Measurements from ENCODE around the gene RASL11A. TPM values are rescaled to one million over a fixed set of nuclear protein-coding genes. Genes with fewer than 3 reads are reported as not detected.
"Not testable (repeated sequence)": the region's sequence is repeated elsewhere in the genome, so short reads cannot be mapped to it uniquely, and the experiment has no call there.

The RASL11A gene
- 1.6 and 1.9 TPM in 2 replicates for total RNA-seq (2014; rRNA removed; shearing (Covaris generic))

GRCh38 chr13:27270594-27271520, at the start of gene RASL11A:
Gene RASL11A (plus strand): TSS chr13:27270830. CDS start chr13:27270945, 115 bp downstream.
- Histone ChIP-seq H3K9me3 (replicated peaks) (no peaks in the 10 kb centered on the region), H3K4me1 (replicated peaks) (peaks cover 31% of the 10 kb centered on the region), H3K27ac (no peak within 1 kb of the TSS), H3K4me3 (peak within 1 kb of the TSS; percentile 50), H3K36me3 (no peaks in the 10 kb centered on the region), H3K27me3 (replicated peaks) (peaks cover 3% of the 10 kb centered on the region; the same call in 1 of the 2 replicates)
- peak; percentile 59 to 75 for DNase-seq (ENCODE audit: low read depth in 1 of 2, low spot score in 2 of 2)

DNA sequence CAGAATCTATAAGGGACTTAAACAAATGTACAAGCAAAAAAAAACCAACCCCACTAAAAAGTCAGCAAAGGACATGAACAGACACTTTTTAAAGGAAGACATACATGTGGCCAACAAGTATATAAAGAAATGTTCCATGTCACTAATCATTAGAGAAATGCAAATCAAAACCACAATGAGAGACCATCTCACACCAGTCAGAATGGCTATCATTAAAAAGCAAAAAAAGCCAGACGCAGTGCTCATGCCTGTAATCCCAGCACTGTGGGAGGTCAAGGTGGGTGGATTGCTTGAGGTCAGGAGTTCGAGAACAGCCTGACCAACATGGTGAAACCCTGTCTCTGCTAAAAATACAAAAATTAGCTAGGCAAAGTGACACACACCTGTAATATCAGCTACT, 48.5 kb upstream of the RASL11A start:
- H3K27me3 ChIP-seq (replicated peaks); DNase-seq (ENCODE audit: low read depth in 1 of 2, low spot score in 2 of 2); H3K4me1 ChIP-seq (replicated peaks); H3K4me3 ChIP-seq; H3K9me3 ChIP-seq (replicated peaks); H3K27ac ChIP-seq; H3K36me3 ChIP-seq: not testable (repeated sequence)

- Histone ChIP-seq H3K27ac (no peak overlapping the region), H3K9me3 (replicated peaks) (no peaks in the 10 kb centered on the region), H3K36me3 (no peaks in the 10 kb centered on the region), H3K27me3 (replicated peaks) (no peaks in the 10 kb centered on the region), H3K4me3 (no peak overlapping the region), H3K4me1 (replicated peaks) (no peaks in the 10 kb centered on the region)
- DNase-seq (ENCODE audit: low read depth in 1 of 2, low spot score in 2 of 2), result no peak
These were observed 43.6 kb upstream of the RASL11A start for GRCh38 chr13:27226991-27227390.

- Histone ChIP-seq H3K4me3 (no peak overlapping the region), H3K4me1 (replicated peaks) (no peaks in the 10 kb centered on the region), H3K27ac (no peak overlapping the region), H3K9me3 (replicated peaks) (no peaks in the 10 kb centered on the region), H3K36me3 (no peaks in the 10 kb centered on the region), H3K27me3 (replicated peaks) (no peaks in the 10 kb centered on the region)
- no peak for DNase-seq (ENCODE audit: low read depth in 1 of 2, low spot score in 2 of 2)
These were observed 42.5 kb upstream of the RASL11A start for GRCh38 chr13:27228131-27228530.

- Histone ChIP-seq H3K9me3 (replicated peaks) (no peaks in the 10 kb centered on the region), H3K27me3 (replicated peaks) (no peaks in the 10 kb centered on the region), H3K36me3 (no peaks in the 10 kb centered on the region), H3K4me3 (no peak overlapping the region), H3K27ac (no peak overlapping the region), H3K4me1 (replicated peaks) (no peaks in the 10 kb centered on the region)
- no peak for DNase-seq (ENCODE audit: low read depth in 1 of 2, low spot score in 2 of 2)
These were observed 41.0 kb upstream of the RASL11A start for GRCh38 chr13:27229642-27230041.

- H3K4me3 ChIP-seq, result no peak overlapping the region
- no peaks in the 10 kb centered on the region for H3K9me3 ChIP-seq (replicated peaks)
- DNase-seq (ENCODE audit: low read depth in 1 of 2, low spot score in 2 of 2), result no peak
- no peaks in the 10 kb centered on the region for H3K27me3 ChIP-seq (replicated peaks)
- H3K36me3 ChIP-seq, result no peaks in the 10 kb centered on the region
- H3K4me1 ChIP-seq (replicated peaks), result no peaks in the 10 kb centered on the region
- no peak overlapping the region for H3K27ac ChIP-seq
These were observed 36.7 kb upstream of the RASL11A start for GRCh38 chr13:27233964-27234363.

GRCh38 chr13:27236478-27236877, 34.2 kb upstream of the RASL11A start:
- no peaks in the 10 kb centered on the region for H3K36me3 ChIP-seq
- no peaks in the 10 kb centered on the region for H3K9me3 ChIP-seq (replicated peaks)
- DNase-seq (ENCODE audit: low read depth in 1 of 2, low spot score in 2 of 2), result no peak
- no peak overlapping the region for H3K27ac ChIP-seq
- no peak overlapping the region for H3K4me3 ChIP-seq
- no peaks in the 10 kb centered on the region for H3K27me3 ChIP-seq (replicated peaks)
- H3K4me1 ChIP-seq (replicated peaks), result no peaks in the 10 kb centered on the region

DNA sequence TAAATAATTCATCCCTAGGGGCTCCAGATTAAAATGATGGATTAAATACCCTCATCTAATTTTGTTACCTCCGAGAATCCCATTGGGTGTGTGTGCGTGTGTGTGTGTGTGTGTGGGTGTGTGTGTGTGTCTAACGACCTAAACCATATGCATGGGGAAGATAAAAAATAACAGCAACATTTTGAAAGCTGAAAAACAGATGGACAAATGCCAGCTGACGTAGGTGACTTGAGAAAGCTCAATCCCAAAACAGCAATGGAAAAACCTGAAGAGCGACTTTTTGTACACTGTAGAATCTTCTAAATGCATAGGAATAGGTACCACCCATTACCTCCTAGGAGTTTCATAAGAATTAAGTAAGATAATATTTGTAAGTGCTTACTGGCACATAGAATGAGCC, 27.9 kb upstream of the RASL11A start:
- no peaks in the 10 kb centered on the region for H3K9me3 ChIP-seq (replicated peaks)
- no peak for DNase-seq (ENCODE audit: low read depth in 1 of 2, low spot score in 2 of 2)

GRCh38 chr13:27245610-27246009, 25.0 kb upstream of the RASL11A start:
- Histone ChIP-seq H3K36me3 (no peaks in the 10 kb centered on the region), H3K4me3 (no peak overlapping the region), H3K4me1 (replicated peaks) (no peaks in the 10 kb centered on the region), H3K27me3 (replicated peaks) (no peaks in the 10 kb centered on the region), H3K9me3 (replicated peaks) (no peaks in the 10 kb centered on the region), H3K27ac (no peak overlapping the region)
- DNase-seq (ENCODE audit: low read depth in 1 of 2, low spot score in 2 of 2), result no peak

More for the DNA sequence above, 27.9 kb upstream of the RASL11A start:
- no peak overlapping the region for H3K27ac ChIP-seq
- no peaks in the 10 kb centered on the region for H3K27me3 ChIP-seq (replicated peaks)
- no peaks in the 10 kb centered on the region for H3K36me3 ChIP-seq
- no peaks in the 10 kb centered on the region for H3K4me1 ChIP-seq (replicated peaks)
- H3K4me3 ChIP-seq, result no peak overlapping the region

DNA sequence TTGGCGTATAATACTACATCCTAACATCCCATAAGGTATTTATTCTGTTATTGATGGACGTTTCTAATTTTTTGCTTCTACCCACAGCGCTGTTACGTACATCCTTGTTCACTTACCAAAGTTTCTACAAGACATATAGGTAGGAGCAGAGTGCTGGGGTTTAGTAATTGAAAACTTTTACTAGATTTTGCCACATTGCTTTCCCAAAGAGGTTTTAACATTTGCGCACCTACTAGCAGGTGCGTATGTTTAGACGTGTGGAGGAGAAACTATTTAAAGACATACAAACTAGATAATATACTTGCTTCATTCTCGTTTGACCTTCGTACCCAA, 19.8 kb upstream of the RASL11A start:
- Histone ChIP-seq H3K36me3 (peaks cover 42% of the 10 kb centered on the region), H3K4me3 (peak overlapping the region; percentile 77), H3K27me3 (replicated peaks) (no peaks in the 10 kb centered on the region), H3K27ac (peak overlapping the region; percentile 99), H3K4me1 (replicated peaks) (0 out of 2 replicates have a peak, but pooled peaks cover 8% of the 10 kb centered on the region), H3K9me3 (replicated peaks) (no peaks in the 10 kb centered on the region)
- DNase-seq (ENCODE audit: low read depth in 1 of 2, low spot score in 2 of 2), result no peak

DNA sequence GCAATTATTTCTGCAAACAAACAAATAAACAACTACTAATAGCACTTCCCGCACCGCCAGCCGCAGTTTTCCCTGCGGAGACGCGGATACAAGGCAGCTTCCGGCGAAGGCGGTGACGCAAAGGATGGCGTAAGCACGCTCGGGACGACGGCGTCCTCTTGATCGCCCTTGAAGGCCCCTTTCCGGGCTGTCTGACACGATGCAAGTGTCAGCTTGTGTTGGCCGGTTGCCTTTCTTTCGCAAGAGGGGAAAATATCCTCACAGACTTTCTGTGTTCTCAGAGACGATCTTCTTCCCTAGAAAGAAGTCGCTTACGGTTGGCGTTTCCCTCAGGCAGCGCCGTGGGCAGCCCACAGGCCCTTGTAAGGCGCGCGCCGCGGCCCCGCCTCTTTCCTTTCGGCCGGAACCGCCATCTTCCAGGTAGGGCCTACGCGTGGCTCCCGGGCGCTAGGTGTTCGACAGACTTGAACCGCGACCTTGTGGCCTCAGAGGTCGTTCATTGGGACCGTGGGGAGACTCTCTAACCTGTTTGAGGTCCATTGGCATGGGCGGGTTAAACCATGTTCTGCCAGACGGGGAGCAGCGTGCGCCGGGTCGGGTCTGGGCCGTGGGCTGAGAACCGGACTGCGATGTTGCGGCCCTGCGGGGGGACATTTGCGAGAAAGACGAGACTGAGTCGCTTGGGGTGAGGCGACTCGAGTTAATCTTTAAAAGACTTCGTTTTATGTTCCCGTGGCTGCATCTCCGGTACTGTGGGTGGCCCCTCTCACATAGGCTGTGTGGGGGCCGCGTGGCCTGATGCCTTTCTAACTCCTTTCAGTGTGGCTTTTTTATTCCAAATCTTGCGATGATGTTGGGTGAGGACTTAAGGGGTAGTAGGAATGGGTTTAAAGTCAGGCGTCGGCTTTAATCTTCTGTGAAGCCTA, 19.2 kb upstream of the RASL11A start, which contains the start of gene RPL21:
TSS of gene RPL21 (plus strand) at position 393 of the 926 bp plus-strand sequence. CDS start 2,219 bp downstream, outside the sequence.
- H3K4me3 ChIP-seq, result peak within 1 kb of the TSS; percentile 77
- DNase-seq (ENCODE audit: low read depth in 1 of 2, low spot score in 2 of 2), result peak; percentile 86 to 97
- H3K4me1 ChIP-seq (replicated peaks), result 0 out of 2 replicates have a peak, but pooled peaks cover 8% of the 10 kb centered on the region
- no peaks in the 10 kb centered on the region for H3K9me3 ChIP-seq (replicated peaks)
- peaks cover 48% of the 10 kb centered on the region for H3K36me3 ChIP-seq
- H3K27me3 ChIP-seq (replicated peaks), result no peaks in the 10 kb centered on the region
- peak within 1 kb of the TSS; percentile 99 for H3K27ac ChIP-seq

GRCh38 chr13:27252467-27252866, 18.2 kb upstream of the RASL11A start:
- DNase-seq (ENCODE audit: low read depth in 1 of 2, low spot score in 2 of 2), result no peak
- Histone ChIP-seq H3K27ac (peak overlapping the region; percentile 99), H3K4me1 (replicated peaks) (0 out of 2 replicates have a peak, but pooled peaks cover 8% of the 10 kb centered on the region), H3K9me3 (replicated peaks) (no peaks in the 10 kb centered on the region), H3K27me3 (replicated peaks) (no peaks in the 10 kb centered on the region), H3K36me3 (peaks cover 59% of the 10 kb centered on the region), H3K4me3 (peak overlapping the region; percentile 77)

- Histone ChIP-seq H3K4me1 (replicated peaks) (0 out of 2 replicates have a peak, but pooled peaks cover 8% of the 10 kb centered on the region), H3K4me3 (no peak overlapping the region), H3K27me3 (replicated peaks) (no peaks in the 10 kb centered on the region), H3K27ac (no peak overlapping the region), H3K36me3 (peaks cover 92% of the 10 kb centered on the region), H3K9me3 (replicated peaks) (no peaks in the 10 kb centered on the region)
- no peak for DNase-seq (ENCODE audit: low read depth in 1 of 2, low spot score in 2 of 2)
These were observed 13.4 kb upstream of the RASL11A start for GRCh38 chr13:27257233-27257568.

Data from SJSA1 (cell line).